HUDEP-2 (cell line): ENCODE results near the gene TNFRSF8.

Experiments used
- DNase-seq, 76 experiments: peaks; one replicate each; lab custom pipeline; 2025; ENCODE audit not compliant: unreplicated experiment in 76 of 76; lab: John Stamatoyannopoulos, UW

The TNFRSF8 gene

DNA sequence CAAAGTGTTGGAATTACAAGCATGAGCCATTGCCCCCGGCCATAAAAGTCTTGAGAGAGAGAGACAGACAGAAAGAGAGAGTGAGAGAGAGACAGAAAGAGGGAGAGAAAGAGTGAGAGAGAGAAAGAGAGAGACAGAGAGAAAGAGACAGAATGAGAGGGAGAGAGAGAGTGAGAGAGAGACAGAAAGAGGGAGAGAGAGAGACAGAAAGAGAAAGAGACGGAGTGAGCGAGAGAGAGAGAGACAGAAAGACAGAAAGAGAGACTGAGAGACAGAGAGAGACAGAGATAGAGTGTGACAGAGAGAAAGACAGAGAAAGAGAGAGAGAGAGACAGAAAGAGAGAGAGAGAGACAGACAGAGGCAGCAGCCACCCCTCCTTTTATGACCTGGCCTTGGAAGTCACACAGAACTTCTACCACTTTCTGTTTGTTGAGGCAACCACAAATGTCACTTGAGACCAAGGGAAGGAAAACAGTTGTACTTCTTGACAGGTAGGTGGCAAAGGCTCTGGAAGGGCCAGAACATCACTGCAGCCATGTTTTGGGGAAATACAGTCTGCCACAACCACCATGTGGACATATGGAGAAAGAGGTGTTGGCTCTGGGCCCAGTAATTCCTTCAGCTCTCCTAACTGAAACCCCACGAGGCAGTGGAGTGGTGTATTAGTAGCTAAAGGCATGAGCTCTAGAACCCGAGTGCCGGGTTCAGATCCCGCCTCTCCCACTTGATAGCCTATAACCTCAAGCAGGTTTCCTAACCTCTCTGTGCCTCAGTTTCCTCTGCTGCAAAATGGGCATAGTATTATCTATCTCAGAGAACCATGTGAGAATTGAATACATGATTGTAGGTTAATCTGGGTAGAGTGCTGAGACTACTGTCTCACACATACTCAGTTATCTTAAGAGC, 50.6 kb downstream of the TNFRSF8 start:
- DNase-seq = no peak

DNA sequence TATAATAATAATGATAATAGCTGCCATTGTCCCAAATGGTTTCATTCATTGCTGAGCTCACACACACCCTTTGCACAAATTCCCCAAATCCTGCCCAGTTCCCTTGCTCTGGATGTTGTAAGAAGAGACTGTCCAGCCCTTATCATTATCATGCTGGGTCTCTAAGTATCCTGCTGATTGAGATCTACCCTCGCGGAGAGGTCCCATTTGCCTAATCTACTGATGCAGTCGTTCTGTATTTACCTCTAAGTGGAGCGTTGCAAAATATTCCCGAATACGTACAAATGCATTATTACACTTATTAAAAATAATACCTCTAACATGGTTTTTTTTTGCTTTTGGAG, 51.2 kb downstream of the TNFRSF8 start:
- no peak for DNase-seq

DNA sequence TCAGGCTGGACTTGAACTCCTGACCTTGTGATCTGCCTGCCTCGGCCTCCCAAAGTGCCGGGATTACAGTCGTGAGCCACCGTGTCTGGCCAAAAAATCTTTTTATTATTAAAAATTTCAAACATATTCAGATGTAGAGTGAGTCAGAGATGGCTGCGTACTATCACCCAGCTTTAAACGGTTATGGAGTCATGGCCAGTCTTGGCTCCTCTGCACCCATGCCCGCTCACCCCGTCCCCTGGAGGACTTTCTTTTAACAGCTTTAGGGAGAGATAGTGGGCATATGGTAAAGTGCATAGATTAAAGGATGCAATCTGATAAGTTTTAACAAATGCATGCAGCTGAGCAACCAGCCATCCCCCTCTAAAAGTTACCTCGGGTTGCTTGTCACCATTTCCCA, 51.8 kb downstream of the TNFRSF8 start:
- no peak for DNase-seq

DNA sequence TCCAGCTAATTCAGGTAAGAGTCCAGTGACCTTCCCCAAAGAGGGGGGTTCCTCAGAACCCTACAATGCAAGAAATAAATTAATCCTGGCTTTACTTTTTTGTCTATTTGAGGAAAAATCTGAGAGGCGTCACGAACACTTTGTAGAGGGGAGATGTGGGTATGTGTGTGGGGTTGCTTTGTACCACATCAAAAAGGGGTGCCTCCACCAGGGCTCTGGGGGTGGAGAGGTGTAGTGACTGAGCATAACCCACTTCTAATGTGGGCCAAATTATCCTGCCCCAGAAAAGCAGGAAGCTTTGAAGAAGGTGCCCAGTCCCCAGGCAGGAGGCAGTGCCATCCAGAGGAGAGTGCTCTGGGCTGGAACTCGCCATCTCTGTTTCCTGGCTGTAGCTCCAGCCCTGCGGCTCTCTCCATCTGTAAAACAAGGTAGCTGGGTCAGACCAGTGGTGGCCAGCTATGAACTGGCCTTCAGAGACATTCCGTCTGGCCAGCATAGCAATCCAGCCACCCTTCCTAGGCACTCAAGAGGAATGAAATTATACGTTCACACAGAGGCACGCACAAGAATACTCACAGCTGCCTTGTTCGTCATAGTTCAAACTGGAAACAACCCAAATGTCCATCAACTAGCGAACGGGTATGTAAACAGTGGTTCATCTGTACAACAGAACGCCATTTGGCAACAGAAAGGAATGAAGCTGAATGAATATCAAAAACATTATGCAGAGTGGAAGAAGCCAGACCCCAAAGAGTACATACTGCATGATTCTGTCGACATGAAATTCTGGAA, 58.3 kb downstream of the TNFRSF8 start:
- no peak for DNase-seq

DNA sequence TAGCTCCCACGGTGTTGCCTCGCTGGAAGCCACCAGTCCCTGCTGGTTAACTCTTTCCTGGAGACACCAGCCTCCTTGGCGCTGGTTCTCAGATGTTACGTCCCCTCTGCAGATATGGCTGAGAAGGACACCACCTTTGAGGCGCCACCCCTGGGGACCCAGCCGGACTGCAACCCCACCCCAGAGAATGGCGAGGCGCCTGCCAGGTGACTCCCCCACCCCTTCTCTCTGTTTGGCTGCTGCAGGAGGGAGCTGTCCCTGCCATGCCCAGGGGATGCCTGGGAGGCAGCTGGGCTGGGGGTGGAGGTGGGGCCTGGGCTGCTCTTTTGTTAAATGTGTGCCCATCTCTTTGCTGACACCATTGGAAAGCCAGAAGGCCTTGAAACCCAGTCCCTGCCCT, 60.1 kb downstream of the TNFRSF8 start:
- DNase-seq = no peak

DNA sequence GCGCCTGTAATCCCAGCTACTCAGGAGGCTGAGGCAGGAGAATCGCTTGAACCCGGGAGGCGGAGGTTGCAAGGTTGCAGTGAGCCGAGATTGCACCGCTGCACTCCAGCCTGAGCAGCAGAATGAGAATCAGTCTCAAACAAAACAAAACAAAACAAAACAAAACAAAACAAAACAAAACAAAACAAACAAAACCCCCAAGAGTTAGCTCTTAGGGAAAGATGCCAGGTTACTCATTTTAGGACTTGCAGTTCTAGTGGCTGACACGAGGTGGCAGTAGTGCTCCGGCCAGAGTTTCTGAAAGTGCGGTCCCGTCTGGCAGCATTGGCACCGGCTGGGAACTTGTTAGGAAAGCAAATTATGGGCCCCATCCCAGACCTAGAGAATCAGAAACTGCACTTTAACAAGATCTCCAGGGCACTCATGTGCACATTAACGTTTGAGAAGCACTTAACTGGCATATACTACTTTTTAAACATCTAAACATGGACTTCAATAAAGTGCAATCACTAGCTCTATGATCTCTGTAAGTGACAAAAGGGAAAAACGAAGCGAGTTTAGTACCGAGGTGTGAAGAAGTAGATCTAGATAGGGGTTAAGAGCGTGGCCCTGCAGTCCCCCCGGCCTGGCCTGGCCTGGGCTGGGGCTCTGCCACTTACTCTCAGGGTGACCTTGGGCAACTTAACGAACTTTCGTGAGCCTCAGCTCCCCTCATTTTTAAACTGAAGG, 61.8 kb downstream of the TNFRSF8 start:
- DNase-seq = peak in 54 of 76 experiments; percentile 7 to 72 (median 37)

DNA sequence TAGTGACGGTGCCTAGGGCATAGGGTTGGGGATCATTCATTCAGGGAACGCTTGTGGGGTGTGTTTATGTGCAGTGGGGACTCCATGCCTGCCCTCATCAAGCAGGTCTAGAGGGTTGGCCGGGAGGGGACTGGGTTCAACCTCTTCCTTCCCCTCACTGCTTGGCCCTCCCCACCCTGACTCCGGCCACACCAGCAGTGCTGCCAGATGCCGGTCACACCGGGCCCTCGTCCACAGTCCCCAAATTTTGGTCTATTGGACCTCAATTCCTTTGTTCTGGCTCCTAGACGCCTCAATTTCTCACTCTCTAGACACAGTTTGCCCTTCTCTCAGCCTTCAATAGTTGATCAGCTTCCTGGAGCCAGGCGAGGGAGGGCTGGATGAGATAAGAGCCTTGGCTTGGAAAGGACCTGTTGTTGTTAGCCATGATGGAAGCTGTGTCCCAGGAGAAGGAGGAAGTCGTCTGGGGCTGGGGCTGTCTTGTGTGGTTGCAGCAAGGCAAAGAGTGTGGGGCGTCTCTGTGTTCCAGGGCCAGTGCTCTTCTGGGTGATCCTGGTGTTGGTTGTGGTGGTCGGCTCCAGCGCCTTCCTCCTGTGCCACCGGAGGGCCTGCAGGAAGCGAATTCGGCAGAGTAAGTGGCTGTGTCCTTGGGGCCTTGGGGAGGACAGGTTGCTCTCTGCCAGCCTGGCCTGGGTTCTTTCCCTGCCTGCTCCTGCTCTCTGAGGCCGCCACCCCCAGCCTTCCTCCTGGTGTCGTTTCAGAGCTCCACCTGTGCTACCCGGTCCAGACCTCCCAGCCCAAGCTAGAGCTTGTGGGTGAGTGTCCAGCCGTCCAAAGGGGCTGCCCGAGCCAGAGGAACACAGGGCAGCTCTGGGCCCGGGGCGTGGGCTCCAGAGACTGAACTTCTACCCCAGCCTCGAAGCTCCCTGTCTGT, 62.6 kb downstream of the TNFRSF8 start:
- no peak for DNase-seq

DNA sequence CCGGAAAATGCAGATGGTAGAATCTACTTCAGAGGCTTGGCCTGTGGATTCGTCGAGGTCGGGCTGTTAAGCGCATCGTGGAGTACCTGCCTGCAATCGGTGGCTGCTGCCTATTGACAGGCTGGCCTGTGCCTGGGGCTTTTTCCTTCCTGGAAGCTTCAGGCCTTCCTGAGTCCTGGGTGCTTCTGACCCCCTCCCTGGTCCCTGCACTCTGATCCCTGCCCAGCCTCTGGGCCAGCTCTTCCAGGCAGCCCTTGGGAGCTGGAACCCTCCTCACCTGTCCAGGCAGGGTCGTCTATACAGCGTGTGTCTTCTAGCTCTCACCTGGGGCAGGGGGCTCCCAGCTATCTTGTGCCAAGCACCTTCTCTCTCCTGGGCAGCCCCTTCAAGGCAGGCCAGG, 63.7 kb downstream of the TNFRSF8 start:
- no peak for DNase-seq

DNA sequence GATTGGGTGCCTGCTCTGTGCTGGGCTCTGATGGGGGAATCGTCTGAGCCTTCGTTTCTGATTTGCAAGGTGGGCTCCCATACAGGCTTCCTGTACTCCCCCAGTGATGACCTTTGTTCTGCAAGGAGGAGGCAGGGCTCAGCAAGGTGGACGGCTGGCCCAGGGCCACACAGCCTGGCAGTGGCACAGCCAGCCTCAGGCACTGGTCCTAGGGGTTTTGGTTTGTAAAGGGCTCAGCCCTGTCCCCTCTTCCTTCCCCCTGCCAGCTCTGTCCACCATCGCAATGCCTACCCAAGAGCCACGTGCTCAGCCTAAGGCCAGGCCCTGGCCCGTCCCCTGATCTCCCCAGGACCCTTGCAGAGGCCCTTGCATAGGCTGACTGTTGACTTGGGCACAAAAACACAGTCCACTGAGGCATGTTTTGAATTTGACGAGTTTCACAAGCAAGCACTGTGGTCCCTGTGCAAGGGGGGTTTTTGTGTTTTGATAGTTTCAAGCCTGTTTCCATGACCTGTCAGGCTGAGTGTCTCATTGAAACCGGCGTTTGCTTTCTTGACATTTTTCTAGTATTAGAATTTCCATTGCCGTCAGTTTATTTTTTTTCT, 64.2 kb downstream of the TNFRSF8 start:
- no peak for DNase-seq

DNA sequence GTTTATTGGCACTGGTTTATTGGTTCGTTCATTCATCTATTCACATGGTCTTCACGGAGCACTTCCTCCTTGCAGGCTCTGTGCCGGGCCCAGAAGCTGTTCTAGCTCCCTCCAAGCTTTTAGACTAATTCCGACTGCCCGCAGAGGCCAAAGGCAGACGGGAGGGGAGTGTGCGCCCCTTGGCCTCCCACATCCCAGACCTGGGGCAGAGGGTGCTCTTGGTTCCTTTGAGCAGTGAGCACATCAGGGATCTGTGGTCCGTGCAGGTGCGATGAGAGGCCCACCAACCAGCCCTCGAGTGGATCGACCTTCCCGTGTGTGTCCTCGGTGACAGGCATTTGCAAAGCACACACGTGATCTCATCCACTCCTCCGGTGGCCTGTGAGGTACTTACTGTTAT, 65.0 kb downstream of the TNFRSF8 start:
- DNase-seq = no peak

DNA sequence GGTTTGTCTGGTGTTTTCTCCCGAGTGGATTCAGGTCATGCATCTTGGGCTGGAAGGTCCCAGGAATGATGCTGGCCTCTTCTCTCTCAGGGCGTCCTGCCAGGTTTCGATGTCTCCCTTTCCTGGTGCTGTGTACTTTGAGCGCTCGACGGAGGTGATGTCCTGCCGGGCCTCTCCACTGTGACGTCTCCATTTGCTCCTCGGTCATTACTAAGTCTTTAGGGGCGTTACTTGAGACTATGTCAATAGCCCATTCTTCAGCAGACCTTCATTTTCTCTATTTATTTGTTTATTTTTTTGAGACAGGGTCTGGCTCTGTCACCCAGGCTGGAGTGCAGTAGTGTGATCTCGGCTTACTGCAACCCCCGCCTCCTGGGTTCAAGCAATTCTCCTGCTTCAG, 66.5 kb downstream of the TNFRSF8 start:
- DNase-seq = no peak

DNA sequence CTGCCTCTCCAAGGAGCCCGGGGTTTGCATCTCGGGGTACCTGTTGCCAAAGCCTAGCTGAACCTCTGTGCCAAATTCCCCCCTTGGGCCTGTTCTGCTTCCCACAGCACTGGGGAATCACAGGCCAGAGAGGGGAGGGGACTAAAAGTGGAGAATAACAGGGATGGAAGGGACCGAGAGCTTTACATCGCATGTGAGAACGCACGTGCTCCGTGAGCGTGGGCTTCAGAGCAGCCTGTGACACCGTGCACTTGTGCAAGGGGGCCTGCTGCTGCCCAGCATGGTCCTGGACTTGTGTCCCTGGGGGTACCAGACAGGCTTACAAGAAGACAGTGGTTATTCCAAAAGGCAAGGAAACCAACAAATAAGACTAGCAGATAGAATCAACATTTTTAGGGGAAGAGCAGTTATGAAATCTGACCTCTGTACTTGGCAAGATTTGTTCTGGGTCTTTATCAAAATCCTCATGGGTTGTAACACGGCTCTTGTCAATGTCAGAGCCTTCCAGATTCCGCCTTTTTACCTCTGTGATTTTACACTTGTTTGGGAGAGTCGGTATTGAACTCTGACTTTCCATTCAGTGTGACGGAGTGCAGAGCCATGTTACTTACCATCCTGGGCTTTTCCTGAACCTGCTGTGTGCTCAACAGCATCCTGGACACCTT, 67.5 kb downstream of the TNFRSF8 start:
- DNase-seq = no peak

DNA sequence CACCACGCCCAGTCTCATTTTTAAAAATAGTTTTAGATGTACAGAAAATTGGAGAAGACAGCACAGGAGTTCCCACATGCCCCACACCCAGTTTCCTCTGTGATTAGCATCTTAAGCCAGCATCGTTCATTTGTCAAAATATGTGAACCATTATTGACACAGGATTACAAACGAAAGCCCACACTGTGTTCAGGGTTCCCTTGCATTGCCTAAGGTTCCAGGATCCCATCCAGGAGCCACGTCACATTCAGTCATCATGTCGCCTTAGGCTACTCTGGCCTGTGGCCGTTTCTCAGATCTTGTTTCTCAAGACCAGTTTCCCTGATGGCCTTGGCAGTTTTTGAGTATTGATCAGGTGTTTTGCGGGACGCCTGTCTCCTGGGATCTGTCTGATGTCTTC, 69.0 kb downstream of the TNFRSF8 start:
- no peak for DNase-seq

DNA sequence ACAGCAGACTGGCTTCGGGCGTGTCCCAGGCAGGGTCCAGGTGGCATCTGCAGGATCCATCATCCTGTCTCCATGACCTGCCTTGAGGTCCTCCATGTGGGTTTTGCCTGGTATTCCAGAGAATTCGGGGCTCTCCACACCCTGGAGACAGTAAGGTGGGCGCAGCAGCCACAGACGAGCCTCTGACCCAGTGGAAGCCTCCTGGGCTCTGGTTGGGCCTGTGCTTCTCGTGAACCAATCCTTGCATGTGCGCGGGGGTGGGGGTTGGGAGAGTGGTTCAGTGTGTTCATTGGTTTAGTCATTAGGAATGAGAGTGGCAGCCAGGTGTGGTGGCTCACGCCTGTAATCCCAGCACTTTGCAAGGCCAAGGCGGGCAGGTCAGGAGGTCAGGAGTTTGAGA, 71.6 kb downstream of the TNFRSF8 start:
- no peak for DNase-seq

DNA sequence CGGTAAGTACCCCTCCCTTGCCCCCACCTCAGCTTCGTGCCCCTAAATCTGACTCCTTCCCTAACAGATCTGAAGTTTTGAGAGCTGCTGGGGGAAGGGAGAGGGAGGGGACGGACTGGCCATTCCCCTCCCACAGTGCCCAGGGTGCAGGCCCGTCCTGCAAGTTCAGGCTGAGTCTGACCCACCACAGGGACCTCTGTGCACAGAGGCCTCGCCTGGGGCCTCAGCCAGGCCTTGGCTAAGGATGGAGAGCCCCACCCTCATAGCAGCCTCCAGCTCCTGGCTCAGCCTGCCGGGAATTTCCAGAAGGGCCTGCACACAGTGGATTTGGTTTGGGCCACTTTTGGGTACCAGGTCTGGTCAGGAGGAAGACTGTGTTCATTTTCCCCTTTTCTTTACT, 72.5 kb downstream of the TNFRSF8 start:
- DNase-seq = no peak

DNA sequence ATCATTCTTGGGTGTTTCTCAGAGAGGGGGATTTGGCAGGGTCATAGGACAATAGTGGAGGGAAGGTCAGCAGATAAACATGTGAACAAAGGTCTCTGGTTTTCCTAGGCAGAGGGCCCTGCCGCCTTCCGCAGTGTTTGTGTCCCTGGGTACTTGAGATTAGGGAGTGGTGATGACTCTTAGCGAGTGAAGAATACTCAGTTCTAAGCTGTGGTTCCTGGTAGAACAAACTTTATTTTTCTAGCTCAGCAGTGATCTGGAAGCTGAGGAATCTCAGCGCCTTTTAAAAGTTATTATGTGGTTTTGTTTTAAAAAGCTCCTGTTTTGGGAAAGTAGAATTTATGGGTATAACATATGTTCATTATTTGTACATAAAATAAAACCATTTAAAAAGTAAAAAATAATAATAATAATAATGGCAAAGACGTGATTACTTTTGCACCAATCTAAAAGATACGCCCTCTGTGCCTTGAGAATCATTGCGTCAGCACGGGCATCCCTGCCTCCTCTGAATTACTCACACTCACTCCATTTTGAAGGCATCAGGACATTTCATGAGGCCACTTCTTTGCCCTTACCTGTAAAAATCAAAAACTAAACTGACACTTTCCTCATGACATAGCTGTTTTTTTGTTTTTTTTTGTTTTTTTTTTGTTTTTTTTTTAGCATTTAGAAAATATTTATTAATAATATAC, 74.0 kb downstream of the TNFRSF8 start:
- no peak for DNase-seq

DNA sequence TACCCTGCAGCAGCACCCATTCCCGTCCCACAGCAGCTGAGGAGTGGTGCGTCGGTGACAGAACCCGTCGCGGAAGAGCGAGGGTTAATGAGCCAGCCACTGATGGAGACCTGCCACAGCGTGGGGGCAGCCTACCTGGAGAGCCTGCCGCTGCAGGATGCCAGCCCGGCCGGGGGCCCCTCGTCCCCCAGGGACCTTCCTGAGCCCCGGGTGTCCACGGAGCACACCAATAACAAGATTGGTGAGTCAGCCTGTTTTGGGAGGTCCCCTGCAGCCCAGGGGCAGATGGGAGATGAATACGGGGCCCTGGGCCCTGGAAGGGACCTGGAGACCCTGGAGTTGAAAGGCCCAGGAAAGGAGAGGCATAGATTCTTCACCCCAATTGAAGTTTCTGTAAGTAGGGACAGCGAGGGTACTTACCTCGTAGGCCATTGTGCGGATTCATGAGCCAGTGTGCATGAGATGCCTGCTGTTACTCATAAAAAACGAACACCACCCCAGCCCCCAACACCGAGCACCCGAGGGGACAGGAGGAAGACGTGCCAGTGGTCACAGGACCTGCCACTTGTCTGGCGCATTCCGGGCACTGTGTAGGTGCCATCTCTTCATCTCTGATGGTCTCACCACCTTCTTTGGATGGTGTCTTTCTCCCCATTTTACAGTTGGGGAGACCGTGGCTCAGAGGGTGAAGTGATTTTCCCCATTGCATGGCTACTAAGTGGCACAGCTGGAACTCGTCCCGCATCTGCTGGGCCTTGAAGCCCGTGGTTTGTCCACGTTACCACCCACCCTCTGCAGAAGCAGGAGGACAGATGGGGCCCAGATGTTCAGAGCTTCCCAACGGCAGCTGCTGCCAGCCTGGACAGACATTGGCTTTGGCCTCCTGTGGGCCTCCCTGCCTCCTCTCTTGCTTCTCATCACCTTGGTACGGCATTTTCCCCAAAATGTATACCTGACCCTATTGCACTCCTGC, 75.4 kb downstream of the TNFRSF8 start:
- DNase-seq = no peak

DNA sequence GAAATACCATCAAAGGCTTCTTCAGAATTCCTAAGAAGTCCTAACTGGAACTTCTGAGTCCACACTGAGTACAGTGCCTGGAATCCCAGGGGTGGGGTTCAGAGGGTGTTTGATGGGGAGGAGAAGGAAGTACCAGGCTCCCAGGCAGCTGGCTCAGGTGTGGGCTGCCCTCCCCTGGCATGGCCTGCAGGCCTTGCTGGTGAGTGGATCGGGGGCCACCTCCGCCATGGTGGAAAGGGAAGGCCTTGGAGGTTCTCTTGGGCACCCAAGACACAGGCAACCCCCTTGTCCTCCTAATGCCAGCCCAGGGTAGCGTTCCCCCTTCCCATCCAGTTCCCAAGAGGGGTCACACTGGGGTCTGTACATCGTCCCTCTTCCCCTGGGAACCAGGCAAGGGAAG, 76.9 kb downstream of the TNFRSF8 start:
- DNase-seq = no peak
